Hematopoietic multipotent progenitor cell treated with erythropoietin and hydrocortisone succinate and interleukin-3 and kit ligand, for 8 days (in vitro differentiated cells): ENCODE measurements around the gene RNF138.
"Not testable (repeated sequence)": the region's sequence is repeated elsewhere in the genome, so short reads cannot be mapped to it uniquely, and the experiment has no call there.

Source experiments
- DNase-seq: peaks from one replicate; pipeline ENCODE4 v3.0.0-alpha.2; 2015

RNF138 gene

GRCh38 chr18:32091724-32092421 lies at the start of gene RNF138:
TSS of gene RNF138 (plus strand) at chr18:32091874. CDS start at chr18:32092777, 903 bp downstream.
- peak; percentile 90 for DNase-seq

GRCh38 chr18:32042337-32042736 lies 49.3 kb upstream of the RNF138 start:
- peak; percentile 3 for DNase-seq

GRCh38 chr18:32048507-32049091 lies 43.1 kb upstream of the RNF138 start:
- DNase-seq: no peak

GRCh38 chr18:32049393-32050171 lies 42.1 kb upstream of the RNF138 start:
- DNase-seq: no peak

- no peak for DNase-seq
These were observed 34.9 kb upstream of the RNF138 start for GRCh38 chr18:32056613-32057358.

- DNase-seq: no peak
These were observed 34.0 kb upstream of the RNF138 start for GRCh38 chr18:32057624-32058165.

GRCh38 chr18:32060026-32060425 lies 31.6 kb upstream of the RNF138 start:
- no peak for DNase-seq

GRCh38 chr18:32067375-32068167 lies 24.1 kb upstream of the RNF138 start:
- DNase-seq: no peak

- peak; percentile 46 for DNase-seq
These were observed 19.4 kb upstream of the RNF138 start for GRCh38 chr18:32072321-32072720.

- DNase-seq: no peak
These were observed 17.5 kb upstream of the RNF138 start for GRCh38 chr18:32074206-32074605.

GRCh38 chr18:32078845-32079244 lies 12.8 kb upstream of the RNF138 start:
- no peak for DNase-seq

- DNase-seq: no peak
These were observed 9.8 kb upstream of the RNF138 start for GRCh38 chr18:32081881-32082280.

GRCh38 chr18:32083781-32084180 lies 7.9 kb upstream of the RNF138 start:
- no peak for DNase-seq

GRCh38 chr18:32086881-32087280 lies 4.8 kb upstream of the RNF138 start:
- no peak for DNase-seq

GRCh38 chr18:32090831-32091230 lies 843 bp upstream of the RNF138 start:
- DNase-seq: not testable (repeated sequence)

- DNase-seq: no peak
These were observed 350 bp upstream of the RNF138 start for GRCh38 chr18:32091325-32091723.

GRCh38 chr18:32092422-32093101 lies 888 bp downstream of the RNF138 start:
- DNase-seq: peak; percentile 94

GRCh38 chr18:32093102-32093511 lies 1.4 kb downstream of the RNF138 start:
- DNase-seq: no peak

- peak; percentile 78 for DNase-seq
These were observed 1.8 kb downstream of the RNF138 start for GRCh38 chr18:32093523-32093922.

GRCh38 chr18:32095192-32095899 lies 3.7 kb downstream of the RNF138 start:
- DNase-seq: no peak

- DNase-seq: no peak
These were observed 4.2 kb downstream of the RNF138 start for GRCh38 chr18:32095900-32096229.
